ENCODE data around the gene SLC13A3.

DNA sequence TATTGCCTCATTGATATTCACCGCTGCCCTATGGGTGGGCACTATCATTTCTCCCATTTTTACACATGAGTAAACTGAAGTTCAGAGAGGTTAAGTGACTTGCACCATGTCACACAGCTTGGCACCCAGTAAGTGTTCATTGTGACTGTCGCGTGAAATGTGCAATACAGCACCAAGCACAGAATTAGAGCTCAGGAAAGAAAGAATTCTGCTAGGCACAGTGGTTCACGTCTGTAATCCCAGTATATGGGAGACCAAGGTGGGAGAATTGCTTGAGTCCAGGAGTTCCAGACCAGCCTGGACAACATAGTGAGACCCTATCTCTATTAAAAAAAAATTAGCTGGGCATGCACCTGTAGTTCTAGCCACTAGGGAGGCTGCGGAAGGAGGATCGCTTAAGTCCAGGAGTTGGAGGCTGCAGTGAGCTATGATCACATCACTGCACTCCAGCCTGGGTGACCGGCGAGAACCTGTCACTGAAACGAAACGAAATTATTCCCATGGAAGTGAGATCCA is 626 bp downstream of the SLC13A3 start:
- TF ChIP-seq, protein P1, sequence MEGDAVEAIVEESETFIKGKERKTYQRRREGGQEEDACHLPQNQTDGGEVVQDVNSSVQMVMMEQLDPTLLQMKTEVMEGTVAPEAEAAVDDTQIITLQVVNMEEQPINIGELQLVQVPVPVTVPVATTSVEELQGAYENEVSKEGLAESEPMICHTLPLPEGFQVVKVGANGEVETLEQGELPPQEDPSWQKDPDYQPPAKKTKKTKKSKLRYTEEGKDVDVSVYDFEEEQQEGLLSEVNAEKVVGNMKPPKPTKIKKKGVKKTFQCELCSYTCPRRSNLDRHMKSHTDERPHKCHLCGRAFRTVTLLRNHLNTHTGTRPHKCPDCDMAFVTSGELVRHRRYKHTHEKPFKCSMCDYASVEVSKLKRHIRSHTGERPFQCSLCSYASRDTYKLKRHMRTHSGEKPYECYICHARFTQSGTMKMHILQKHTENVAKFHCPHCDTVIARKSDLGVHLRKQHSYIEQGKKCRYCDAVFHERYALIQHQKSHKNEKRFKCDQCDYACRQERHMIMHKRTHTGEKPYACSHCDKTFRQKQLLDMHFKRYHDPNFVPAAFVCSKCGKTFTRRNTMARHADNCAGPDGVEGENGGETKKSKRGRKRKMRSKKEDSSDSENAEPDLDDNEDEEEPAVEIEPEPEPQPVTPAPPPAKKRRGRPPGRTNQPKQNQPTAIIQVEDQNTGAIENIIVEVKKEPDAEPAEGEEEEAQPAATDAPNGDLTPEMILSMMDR (conservative IDR thresholded peaks at IDR 0.05), result no peak
- TF ChIP-seq ZFX (IDR thresholded peaks at IDR 0.05), result no peak

Measured in C4-2B (cell line).